CD8-positive, alpha-beta memory T cell (primary cell): ENCODE measurements around the gene ACY1. TPM values are rescaled to one million over a fixed set of nuclear protein-coding genes. Genes with fewer than 3 reads are reported as not detected.

Source experiments
- CTCF ChIA-PET: fragments of 350-600 bp; sonication (Branson Sonifier 250); formaldehyde crosslinking; loops from one replicate; lab custom pipeline; 2021; ENCODE audit warnings: antibody characterized with exemption; lab: Charles Lee
- POLR2A ChIA-PET: fragments of 350-600 bp; sonication (Branson Sonifier 250); formaldehyde crosslinking; loops from one replicate; lab custom pipeline; 2021; ENCODE audit warnings: antibody characterized with exemption; lab: Charles Lee
- DNase-seq, 5 donors: peaks; one replicate each; pipeline versions ENCODE4 v3.0.0 to v3.0.0-alpha.2; 2020 to 2022; ENCODE audit warnings: mixed read lengths in 1 of 5
- H3K27ac ChIP-seq: one replicate; pipeline ENCODE4 v1.7.0; 2013; ENCODE audit warnings: low read depth, mild to moderate bottlenecking, low read length, moderate library complexity
- H3K27me3 ChIP-seq: 2 replicates; pipeline ENCODE4 v1.7.0; 2013; ENCODE audit warnings: low read length, mild to moderate bottlenecking; ENCODE audit not compliant: insufficient read depth, poor library complexity, severe bottlenecking
- H3K36me3 ChIP-seq: 2 replicates; pipeline ENCODE4 v1.7.0; 2013; ENCODE audit warnings: mild to moderate bottlenecking, low read length, moderate library complexity; ENCODE audit not compliant: insufficient read depth
- H3K4me1 ChIP-seq: 2 replicates; pipeline ENCODE4 v1.7.0; 2013; ENCODE audit warnings: mild to moderate bottlenecking, low read length, moderate library complexity; ENCODE audit not compliant: insufficient read depth
- H3K4me3 ChIP-seq: 2 replicates; pipeline ENCODE4 v1.7.0; 2013; ENCODE audit warnings: mild to moderate bottlenecking, low read length
- H3K9me3 ChIP-seq: 2 replicates; pipeline ENCODE4 v1.7.0; 2013; ENCODE audit warnings: mild to moderate bottlenecking, low read length
- H3K27ac Mint-ChIP-seq, 8 donors: one replicate each; pipeline ENCODE4 v1.8.0; 2020 to 2021; ENCODE audit warnings: mixed read lengths in 8 of 8, mild to moderate bottlenecking in 6 of 8, inconsistent platforms in 3 of 8, moderate library complexity in 3 of 8
- H3K27me3 Mint-ChIP-seq, 2 donors: one replicate each; pipeline ENCODE4 v1.8.0; 2020 to 2021; ENCODE audit warnings: mixed read lengths in 2 of 2, mild to moderate bottlenecking in 1 of 2, moderate library complexity in 1 of 2
- H3K36me3 Mint-ChIP-seq, 3 donors: one replicate each; pipeline ENCODE4 v1.8.0; 2020 to 2021; ENCODE audit warnings: mixed read lengths in 3 of 3, inconsistent platforms in 1 of 3, mild to moderate bottlenecking in 1 of 3
- H3K4me1 Mint-ChIP-seq, 3 donors: one replicate each; pipeline ENCODE4 v1.8.0; 2020 to 2021; ENCODE audit warnings: mixed read lengths in 3 of 3, inconsistent platforms in 1 of 3, mild to moderate bottlenecking in 1 of 3
- H3K4me3 Mint-ChIP-seq, 7 donors: one replicate each; pipeline ENCODE4 v1.8.0; 2020 to 2021; ENCODE audit warnings: mixed read lengths in 7 of 7, mild to moderate bottlenecking in 6 of 7, moderate library complexity in 4 of 7, inconsistent platforms in 2 of 7
- H3K9me3 Mint-ChIP-seq, 5 donors: one replicate each; pipeline ENCODE4 v1.8.0; 2020 to 2022; ENCODE audit warnings: mixed read lengths in 5 of 5, mild to moderate bottlenecking in 3 of 5, moderate library complexity in 2 of 5, inconsistent platforms in 1 of 5
- polyA plus RNA-seq: library from polyadenylated mRNA; unstranded; fragments of 300-500 nt; fragmentation: Illumina TruSeq; gene quantifications from one replicate; pipeline ENCODE4 v1.2.3, GENCODE V29; 2021
- total RNA-seq, 2 experiments: library from RNA; stranded (reverse); gene quantifications; one replicate each; pipeline ENCODE4 v1.2.3, GENCODE V29; 2021

Gene ACY1
- total and polyA plus RNA-seq, 3 experiments from 2014 or later: 13.8 to 49.0 (median 46.1) TPM

DNA sequence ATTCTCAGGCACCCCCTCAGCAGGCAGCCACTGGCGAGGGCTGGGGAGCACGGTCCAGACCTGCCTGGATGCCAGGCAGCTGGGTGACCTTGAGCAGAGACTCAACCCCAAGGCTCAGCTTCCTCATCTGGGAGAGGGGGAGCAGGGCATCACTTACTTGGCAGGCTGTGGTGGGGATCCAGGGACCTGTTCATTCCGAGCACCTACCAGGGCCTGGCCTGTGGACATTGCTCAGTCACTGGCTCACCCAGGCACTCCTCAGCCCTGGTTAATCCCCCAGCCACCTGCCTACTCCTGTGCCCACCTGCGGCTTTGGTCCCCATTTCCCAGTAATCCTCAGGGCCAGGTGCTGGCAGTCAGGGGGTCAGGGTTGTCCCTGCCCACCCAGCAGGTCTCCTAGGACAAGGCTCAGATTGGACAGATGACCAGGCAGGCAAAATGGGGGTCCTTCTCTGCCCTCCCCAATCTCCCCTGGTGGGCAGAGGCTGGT lies 21.6 kb downstream of the ACY1 start:
- CTCF ChIA-PET: interaction anchor here (1.2 to 6.1 kb wide), 3 partner anchors 47 to 139 kb away, joined by 4 to 79 read pairs (median 74); no protein-coding TSS in a partner anchor
- H3K4me3 ChIP-seq: no peak overlapping the region
- Mint-ChIP-seq H3K36me3 (no peaks in the 10 kb centered on the region), H3K27ac (no peak overlapping the region), H3K9me3 (no peaks in the 10 kb centered on the region), H3K27me3 (peaks cover 0 to 3% of the 10 kb centered on the region in 2 donors), H3K4me1 (peaks cover 0 to 11% (median 6%) of the 10 kb centered on the region in 3 donors), H3K4me3 (no peak overlapping the region)
- H3K27ac ChIP-seq: no peak overlapping the region
- no peaks in the 10 kb centered on the region for H3K9me3 ChIP-seq
- H3K4me1 ChIP-seq: peaks cover 19% of the 10 kb centered on the region
- POLR2A ChIA-PET: no interaction called here
- DNase-seq: no peak
- H3K27me3 ChIP-seq: no peaks in the 10 kb centered on the region
- H3K36me3 ChIP-seq: no peaks in the 10 kb centered on the region

DNA sequence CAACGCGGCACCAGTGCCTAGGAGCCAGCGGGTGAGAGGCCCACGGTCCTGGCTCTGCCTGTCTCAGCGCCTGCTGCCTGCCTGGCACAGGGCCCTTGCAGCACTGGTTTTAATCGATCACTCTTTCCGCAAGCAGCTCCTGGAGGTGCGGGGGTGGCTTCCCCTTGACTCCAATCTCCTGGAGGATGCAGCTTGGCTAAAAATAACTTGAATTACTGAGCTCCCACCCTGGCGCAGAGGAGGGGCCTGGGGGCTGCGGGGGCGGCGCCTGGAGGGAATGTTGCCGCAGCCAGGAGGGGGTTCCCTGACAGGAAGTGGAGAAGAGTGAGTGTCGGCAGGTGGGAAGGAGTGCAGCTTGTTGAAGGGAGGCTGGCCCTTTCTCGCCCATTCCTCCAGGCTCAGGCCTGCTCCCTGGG lies 22.2 kb downstream of the ACY1 start:
- peaks cover 19% of the 10 kb centered on the region for H3K4me1 ChIP-seq
- Mint-ChIP-seq H3K4me3 (no peak overlapping the region), H3K36me3 (no peaks in the 10 kb centered on the region), H3K4me1 (peaks cover 0 to 11% (median 6%) of the 10 kb centered on the region in 3 donors), H3K9me3 (no peaks in the 10 kb centered on the region), H3K27me3 (peaks cover 0 to 3% of the 10 kb centered on the region in 2 donors), H3K27ac (peak overlapping the region in 2 of 8 donors; percentile 6 to 47)
- H3K27me3 ChIP-seq: no peaks in the 10 kb centered on the region
- H3K27ac ChIP-seq: no peak overlapping the region
- H3K36me3 ChIP-seq: no peaks in the 10 kb centered on the region
- DNase-seq: no peak
- CTCF ChIA-PET: interaction anchor here (5.5 to 6.1 kb wide), 2 partner anchors 117 to 138 kb away, joined by 74 to 79 read pairs; no protein-coding TSS in a partner anchor
- H3K9me3 ChIP-seq: no peaks in the 10 kb centered on the region
- POLR2A ChIA-PET: no interaction called here
- no peak overlapping the region for H3K4me3 ChIP-seq

DNA sequence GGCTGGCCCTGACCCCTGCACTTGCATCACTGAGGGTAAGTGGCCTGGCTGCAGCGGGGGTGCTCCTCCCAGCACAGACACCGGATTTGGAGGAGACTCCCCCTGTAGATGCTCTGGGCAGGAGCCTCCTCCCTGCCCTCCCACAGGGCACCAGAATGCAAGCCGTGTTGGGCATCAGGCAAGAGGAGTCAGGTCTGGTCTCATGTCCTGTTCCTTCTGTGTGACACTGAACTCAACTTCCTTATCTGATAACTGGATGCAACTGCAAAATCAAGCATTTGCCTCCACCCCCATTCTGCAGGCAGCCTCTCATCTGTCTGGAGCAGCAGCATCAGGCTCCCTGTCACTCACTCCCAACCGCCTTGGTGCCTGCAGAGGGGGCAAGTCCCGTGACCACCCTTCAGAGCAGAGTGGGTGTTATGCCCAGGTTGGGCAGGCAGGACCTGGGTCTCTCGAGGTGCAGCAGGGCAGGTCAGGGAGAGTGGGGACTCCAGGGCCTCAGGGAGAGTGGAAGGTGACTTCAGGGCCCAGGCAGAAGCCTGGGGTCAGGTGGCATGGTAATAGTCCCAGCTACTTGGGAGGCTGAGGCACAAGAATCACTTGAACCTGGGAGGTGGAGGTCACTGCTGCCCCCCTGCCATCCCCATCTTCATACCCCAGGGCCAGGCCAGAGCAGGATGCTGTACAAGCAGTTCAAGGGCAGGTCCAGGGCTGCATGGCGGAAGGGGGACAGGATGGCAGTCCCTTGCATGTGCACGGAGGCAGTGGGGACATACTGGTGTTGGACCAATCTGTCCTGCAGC lies 22.9 kb downstream of the ACY1 start:
- Mint-ChIP-seq H3K27ac (peak overlapping the region in 2 of 8 donors; percentile 11 to 47), H3K27me3 (peaks cover 0 to 3% of the 10 kb centered on the region in 2 donors), H3K4me3 (no peak overlapping the region), H3K36me3 (no peaks in the 10 kb centered on the region), H3K9me3 (no peaks in the 10 kb centered on the region), H3K4me1 (peaks cover 0 to 11% (median 6%) of the 10 kb centered on the region in 3 donors)
- no peaks in the 10 kb centered on the region for H3K27me3 ChIP-seq
- peaks cover 18% of the 10 kb centered on the region for H3K4me1 ChIP-seq
- no peaks in the 10 kb centered on the region for H3K36me3 ChIP-seq
- ChIA-PET CTCF (interaction anchor here (6.1 kb wide), 1 partner anchor 116 kb away, joined by 79 read pairs; no protein-coding TSS in a partner anchor), POLR2A (no interaction called here)
- no peak overlapping the region for H3K27ac ChIP-seq
- H3K9me3 ChIP-seq: no peaks in the 10 kb centered on the region
- H3K4me3 ChIP-seq: no peak overlapping the region
- DNase-seq: no peak

DNA sequence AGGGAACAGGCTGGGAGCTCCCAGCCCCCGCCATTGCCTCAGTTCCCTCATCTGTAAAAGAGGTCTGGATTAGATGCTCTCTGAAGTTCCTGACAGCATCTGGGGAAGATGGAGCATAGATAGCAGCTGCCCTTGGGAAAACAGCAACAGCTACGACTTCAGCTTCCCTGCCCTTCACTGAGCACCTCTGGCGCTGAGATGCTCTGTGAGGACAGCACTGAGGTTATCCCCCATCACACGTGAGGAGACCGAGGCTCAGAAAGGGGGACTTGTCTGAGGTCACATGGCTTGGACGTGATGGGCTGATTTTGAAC lies 23.4 kb downstream of the ACY1 start:
- no peak overlapping the region for H3K4me3 Mint-ChIP-seq
- H3K36me3 Mint-ChIP-seq: no peaks in the 10 kb centered on the region
- H3K27me3 Mint-ChIP-seq: peaks cover 0 to 3% of the 10 kb centered on the region in 2 donors
- ChIA-PET POLR2A (no interaction called here), CTCF (no interaction called here)
- H3K4me3 ChIP-seq: no peak overlapping the region
- H3K36me3 ChIP-seq: no peaks in the 10 kb centered on the region
- DNase-seq: no peak
- no peak overlapping the region for H3K27ac Mint-ChIP-seq
- H3K9me3 Mint-ChIP-seq: no peaks in the 10 kb centered on the region
- H3K9me3 ChIP-seq: no peaks in the 10 kb centered on the region
- no peak overlapping the region for H3K27ac ChIP-seq
- peaks cover 13% of the 10 kb centered on the region for H3K4me1 ChIP-seq
- H3K27me3 ChIP-seq: no peaks in the 10 kb centered on the region
- peaks cover 0 to 6% (median 3%) of the 10 kb centered on the region in 3 donors for H3K4me1 Mint-ChIP-seq

DNA sequence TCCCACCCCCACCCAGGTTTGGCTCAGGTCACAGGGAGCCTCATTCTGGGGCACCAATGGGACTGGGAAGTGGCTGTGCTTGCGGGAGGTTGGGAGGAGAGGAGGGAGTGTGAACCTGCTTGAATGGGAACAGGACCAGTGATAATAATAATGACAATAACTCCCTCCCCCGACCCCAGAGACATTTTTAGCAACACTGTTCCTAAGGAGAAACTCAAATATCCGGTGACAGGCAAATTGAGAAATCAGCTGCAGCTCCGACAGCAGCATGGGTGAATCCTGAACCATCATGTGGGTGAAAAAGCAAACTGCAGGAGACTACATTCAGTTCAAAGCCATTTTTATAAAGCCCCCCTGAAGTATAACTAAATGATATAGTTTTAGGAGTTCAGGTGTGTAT lies 24.0 kb downstream of the ACY1 start:
- Mint-ChIP-seq H3K36me3 (no peaks in the 10 kb centered on the region), H3K27ac (no peak overlapping the region), H3K27me3 (peaks cover 0 to 3% of the 10 kb centered on the region in 2 donors), H3K4me3 (no peak overlapping the region), H3K9me3 (no peaks in the 10 kb centered on the region), H3K4me1 (peaks cover 0 to 4% (median 0%) of the 10 kb centered on the region in 3 donors)
- no peak overlapping the region for H3K27ac ChIP-seq
- ChIA-PET POLR2A (no interaction called here), CTCF (no interaction called here)
- peaks cover 10% of the 10 kb centered on the region for H3K4me1 ChIP-seq
- no peaks in the 10 kb centered on the region for H3K36me3 ChIP-seq
- DNase-seq: no peak
- H3K4me3 ChIP-seq: no peak overlapping the region
- H3K27me3 ChIP-seq: no peaks in the 10 kb centered on the region
- no peaks in the 10 kb centered on the region for H3K9me3 ChIP-seq

DNA sequence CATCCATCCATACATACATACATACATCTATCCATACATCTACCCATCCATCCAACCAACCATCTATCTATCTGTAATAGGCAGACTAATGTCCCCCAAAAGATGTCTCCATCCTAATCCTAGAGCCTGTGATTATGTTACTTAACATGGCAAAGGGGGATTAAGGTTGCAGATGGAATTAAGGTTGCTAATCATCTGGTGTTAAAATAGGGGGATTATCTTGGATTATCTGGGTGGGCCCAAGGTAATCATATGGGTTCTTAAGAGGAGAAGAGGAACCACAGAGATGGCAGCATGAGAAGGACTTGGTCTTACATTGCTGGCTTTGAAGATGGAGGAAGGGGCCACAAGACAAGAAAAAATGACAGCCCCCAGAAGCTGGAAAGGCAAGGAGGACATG lies 27.1 kb downstream of the ACY1 start:
- Mint-ChIP-seq H3K4me3 (no peak overlapping the region), H3K36me3 (no peaks in the 10 kb centered on the region), H3K9me3 (no peaks in the 10 kb centered on the region), H3K27ac (no peak overlapping the region), H3K4me1 (peaks cover 0 to 4% (median 0%) of the 10 kb centered on the region in 3 donors), H3K27me3 (peaks cover 0 to 3% of the 10 kb centered on the region in 2 donors)
- H3K27me3 ChIP-seq: no peaks in the 10 kb centered on the region
- no peak overlapping the region for H3K4me3 ChIP-seq
- H3K27ac ChIP-seq: no peak overlapping the region
- peaks cover 10% of the 10 kb centered on the region for H3K4me1 ChIP-seq
- ChIA-PET POLR2A (no interaction called here), CTCF (no interaction called here)
- no peak for DNase-seq
- no peaks in the 10 kb centered on the region for H3K36me3 ChIP-seq
- no peaks in the 10 kb centered on the region for H3K9me3 ChIP-seq

DNA sequence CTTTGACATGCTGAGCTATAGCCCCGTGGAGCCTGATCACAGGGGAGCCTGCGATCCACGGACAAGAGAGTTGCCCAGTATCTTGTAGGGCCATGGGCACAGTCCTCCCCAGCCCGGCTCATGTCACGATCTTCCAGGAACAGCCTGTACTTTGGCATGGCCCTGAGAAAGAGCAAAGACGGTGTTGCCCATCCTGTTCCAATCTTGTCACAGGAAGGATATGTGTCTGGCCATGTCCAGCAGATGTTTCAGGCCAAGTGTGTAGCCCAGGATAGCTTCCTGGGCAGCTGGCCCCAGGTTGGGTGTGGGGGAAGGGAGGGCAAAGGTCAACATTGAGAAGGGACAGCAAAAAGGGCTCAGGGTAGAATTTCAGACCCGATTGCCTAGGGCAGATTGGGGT lies 29.4 kb downstream of the ACY1 start:
- H3K4me1 Mint-ChIP-seq: no peaks in the 10 kb centered on the region
- peak overlapping the region in 2 of 8 donors; percentile 26 to 50 for H3K27ac Mint-ChIP-seq
- H3K36me3 Mint-ChIP-seq: no peaks in the 10 kb centered on the region
- no peaks in the 10 kb centered on the region for H3K4me1 ChIP-seq
- no peak for DNase-seq
- no peak overlapping the region for H3K4me3 Mint-ChIP-seq
- no peak overlapping the region for H3K27ac ChIP-seq
- H3K27me3 Mint-ChIP-seq: no peaks in the 10 kb centered on the region
- no peaks in the 10 kb centered on the region for H3K9me3 ChIP-seq
- no peaks in the 10 kb centered on the region for H3K36me3 ChIP-seq
- no peaks in the 10 kb centered on the region for H3K9me3 Mint-ChIP-seq
- CTCF ChIA-PET: no interaction called here
- POLR2A ChIA-PET: no interaction called here
- H3K4me3 ChIP-seq: no peak overlapping the region
- H3K27me3 ChIP-seq: no peaks in the 10 kb centered on the region

DNA sequence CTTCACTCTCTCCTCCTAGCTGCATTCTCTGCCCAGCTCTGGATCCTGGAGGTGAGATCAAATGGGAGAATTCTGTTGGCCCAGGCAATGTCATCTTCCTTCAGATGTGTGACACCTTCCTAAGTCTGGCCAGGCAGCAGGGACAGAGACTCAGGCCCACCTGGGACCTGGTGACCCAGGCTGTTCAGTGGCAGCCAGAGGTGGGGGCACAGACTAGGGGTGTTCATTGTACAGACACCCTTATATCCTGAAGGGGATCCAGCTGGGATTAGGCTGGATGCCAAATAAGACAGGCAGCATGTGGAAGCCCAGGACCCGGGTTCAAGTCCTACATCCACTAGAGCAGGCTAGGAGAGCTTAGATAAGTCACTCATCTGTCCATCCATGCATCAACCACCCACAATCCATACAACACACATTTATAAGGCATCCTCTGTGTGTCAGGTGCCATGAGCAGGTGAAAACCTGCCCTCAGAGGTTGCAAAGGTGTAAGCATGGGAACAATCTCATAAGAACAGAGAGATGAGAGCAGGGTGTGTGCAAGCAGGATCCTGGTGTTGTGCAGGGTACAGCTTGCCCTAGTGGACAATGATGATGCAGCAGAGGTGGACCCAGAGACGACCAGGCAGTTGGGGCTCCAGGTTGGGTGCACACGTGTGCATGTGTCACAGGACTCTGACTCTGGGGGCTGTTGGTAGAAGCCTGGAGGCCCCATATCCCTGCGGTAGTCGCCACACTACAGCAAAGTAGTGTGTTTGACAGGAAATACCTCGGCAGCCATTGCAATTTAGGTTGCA lies 30.7 kb downstream of the ACY1 start:
- Mint-ChIP-seq H3K27ac (no peak overlapping the region), H3K4me3 (no peak overlapping the region), H3K36me3 (no peaks in the 10 kb centered on the region), H3K9me3 (no peaks in the 10 kb centered on the region), H3K27me3 (no peaks in the 10 kb centered on the region), H3K4me1 (no peaks in the 10 kb centered on the region)
- H3K27me3 ChIP-seq: no peaks in the 10 kb centered on the region
- no peaks in the 10 kb centered on the region for H3K36me3 ChIP-seq
- no peak overlapping the region for H3K4me3 ChIP-seq
- no peaks in the 10 kb centered on the region for H3K4me1 ChIP-seq
- ChIA-PET CTCF (interaction anchor here (1.0 kb wide), 2 partner anchors 106 to 132 kb away, joined by 3 read pairs; no protein-coding TSS in a partner anchor), POLR2A (no interaction called here)
- DNase-seq: no peak
- H3K27ac ChIP-seq: no peak overlapping the region
- no peaks in the 10 kb centered on the region for H3K9me3 ChIP-seq
